HuH-7.5 (cell line): ENCODE results near the gene RGS10.
A peak's percentile ranks its signal among the peaks of the same experiment; 100 is the strongest.
"Not testable (repeated sequence)": the region's sequence is repeated elsewhere in the genome, so short reads cannot be mapped to it uniquely, and the experiment has no call there.

ENCODE experiments used
- DNase-seq: peaks from one replicate; pipeline ENCODE4 v3.0.0; 2011; ENCODE audit warnings: low spot score

Gene RGS10

GRCh38 chr10:119542357-119542987 is at the start of gene RGS10:
RGS10 (minus strand) TSS chr10:119542719; CDS start chr10:119542638, 81 bp downstream.
- DNase-seq, result peak; percentile 60

- DNase-seq, result no peak
Measured at GRCh38 chr10:119588071-119588470, 45.6 kb upstream of the RGS10 start.

- DNase-seq, result no peak
Measured at GRCh38 chr10:119578355-119578754, 35.8 kb upstream of the RGS10 start.

- no peak for DNase-seq
Measured at GRCh38 chr10:119575991-119576390, 33.5 kb upstream of the RGS10 start.

- DNase-seq, result no peak
Measured at GRCh38 chr10:119575506-119575905, 33.0 kb upstream of the RGS10 start.

GRCh38 chr10:119567978-119568377 is 25.5 kb upstream of the RGS10 start:
- DNase-seq, result no peak

GRCh38 chr10:119562097-119562496 is 19.6 kb upstream of the RGS10 start:
- no peak for DNase-seq

- DNase-seq, result not testable (repeated sequence)
Measured at GRCh38 chr10:119559511-119559910, 17.0 kb upstream of the RGS10 start.

- not testable (repeated sequence) for DNase-seq
Measured at GRCh38 chr10:119556081-119556480, 13.6 kb upstream of the RGS10 start.

- no peak for DNase-seq
Measured at GRCh38 chr10:119555178-119555784, 12.8 kb upstream of the RGS10 start.

GRCh38 chr10:119550827-119551226 is 8.3 kb upstream of the RGS10 start:
- DNase-seq, result no peak

- DNase-seq, result no peak
Measured at GRCh38 chr10:119549247-119549999, 6.9 kb upstream of the RGS10 start.

GRCh38 chr10:119546009-119546408 is 3.5 kb upstream of the RGS10 start:
- no peak for DNase-seq

GRCh38 chr10:119545310-119545709 is 2.8 kb upstream of the RGS10 start:
- DNase-seq, result no peak

GRCh38 chr10:119543814-119544642 is 1.5 kb upstream of the RGS10 start:
- no peak for DNase-seq

- peak; percentile 51 for DNase-seq
Measured at GRCh38 chr10:119542988-119543813, 682 bp upstream of the RGS10 start.

- DNase-seq, result no peak
Measured at GRCh38 chr10:119541459-119542356, 811 bp downstream of the RGS10 start.

- DNase-seq, result no peak
Measured at GRCh38 chr10:119541046-119541445, 1.5 kb downstream of the RGS10 start.

- DNase-seq, result no peak
Measured at GRCh38 chr10:119540038-119540437, 2.5 kb downstream of the RGS10 start.

- no peak for DNase-seq
Measured at GRCh38 chr10:119539359-119539825, 3.1 kb downstream of the RGS10 start.
